ENCODE data around the gene OTX1.
"Not testable (repeated sequence)": the region's sequence is repeated elsewhere in the genome, so short reads cannot be mapped to it uniquely, and the experiment has no call there.

Gene OTX1

GRCh38 chr2:63058921-63059792 lies 8.5 kb downstream of the OTX1 start:
- in situ Hi-C loops (cut with MboI; ENCODE audit: low sequenced_read_pairs): no loop called here

GRCh38 chr2:63059793-63060471 lies 9.3 kb downstream of the OTX1 start:
- in situ Hi-C loops (cut with MboI; ENCODE audit: low sequenced_read_pairs): no loop called here

GRCh38 chr2:63060472-63060991 lies 9.9 kb downstream of the OTX1 start:
- in situ Hi-C loops (cut with MboI; ENCODE audit: low sequenced_read_pairs): no loop called here

GRCh38 chr2:63064197-63064596 lies 13.6 kb downstream of the OTX1 start:
- in situ Hi-C loops (cut with MboI; ENCODE audit: low sequenced_read_pairs): no loop called here

GRCh38 chr2:63064661-63065060 lies 14.0 kb downstream of the OTX1 start:
- in situ Hi-C loops (cut with MboI; ENCODE audit: low sequenced_read_pairs): no loop called here

GRCh38 chr2:63066265-63066664 lies 15.6 kb downstream of the OTX1 start:
- in situ Hi-C loops (cut with MboI; ENCODE audit: low sequenced_read_pairs): no loop called here

GRCh38 chr2:63066838-63067237 lies 16.2 kb downstream of the OTX1 start:
- in situ Hi-C loops (cut with MboI; ENCODE audit: low sequenced_read_pairs): no loop called here

- in situ Hi-C loops (cut with MboI; ENCODE audit: low sequenced_read_pairs): no loop called here
Observed at GRCh38 chr2:63071664-63072063, 21.0 kb downstream of the OTX1 start.

- in situ Hi-C loops (cut with MboI; ENCODE audit: low sequenced_read_pairs): no loop called here
Observed at GRCh38 chr2:63073994-63074393, 23.4 kb downstream of the OTX1 start.

- in situ Hi-C loops (cut with MboI; ENCODE audit: low sequenced_read_pairs): not testable (repeated sequence)
Observed at GRCh38 chr2:63074399-63074798, 23.8 kb downstream of the OTX1 start.

GRCh38 chr2:63078852-63079606 lies 28.4 kb downstream of the OTX1 start:
- in situ Hi-C loops (cut with MboI; ENCODE audit: low sequenced_read_pairs): no loop called here

GRCh38 chr2:63081404-63081803 lies 30.8 kb downstream of the OTX1 start:
- in situ Hi-C loops (cut with MboI; ENCODE audit: low sequenced_read_pairs): no loop called here

- in situ Hi-C loops (cut with MboI; ENCODE audit: low sequenced_read_pairs): no loop called here
Observed at GRCh38 chr2:63086687-63087086, 36.1 kb downstream of the OTX1 start.

- in situ Hi-C loops (cut with MboI; ENCODE audit: low sequenced_read_pairs): no loop called here
Observed at GRCh38 chr2:63092401-63092800, 41.8 kb downstream of the OTX1 start.

- in situ Hi-C loops (cut with MboI; ENCODE audit: low sequenced_read_pairs): no loop called here
Observed at GRCh38 chr2:63092857-63093256, 42.2 kb downstream of the OTX1 start.

- in situ Hi-C loops (cut with MboI; ENCODE audit: low sequenced_read_pairs): no loop called here
Observed at GRCh38 chr2:63093502-63093901, 42.9 kb downstream of the OTX1 start.

GRCh38 chr2:63096491-63096890 lies 45.9 kb downstream of the OTX1 start:
- in situ Hi-C loops (cut with MboI; ENCODE audit: low sequenced_read_pairs): no loop called here

GRCh38 chr2:63099032-63099431 lies 48.4 kb downstream of the OTX1 start:
- in situ Hi-C loops (cut with MboI; ENCODE audit: low sequenced_read_pairs): no loop called here

GRCh38 chr2:63101954-63102353 lies 51.3 kb downstream of the OTX1 start:
- in situ Hi-C loops (cut with MboI; ENCODE audit: low sequenced_read_pairs): no loop called here

- in situ Hi-C loops (cut with MboI; ENCODE audit: low sequenced_read_pairs): no loop called here
Observed at GRCh38 chr2:63104482-63104881, 53.9 kb downstream of the OTX1 start.
